Cardiac atrium fibroblast (primary cell): Measurements from ENCODE around the gene B3GAT2. TPM values are rescaled to one million over a fixed set of nuclear protein-coding genes. Genes with fewer than 3 reads are reported as not detected.

Source experiments
- total RNA-seq: library from RNA; depleted of rRNA; stranded (reverse); fragments of >200 nt; gene quantifications from 2 replicates; pipeline ENCODE4 v1.2.3, GENCODE V29; 2015

The B3GAT2 gene, protein sequence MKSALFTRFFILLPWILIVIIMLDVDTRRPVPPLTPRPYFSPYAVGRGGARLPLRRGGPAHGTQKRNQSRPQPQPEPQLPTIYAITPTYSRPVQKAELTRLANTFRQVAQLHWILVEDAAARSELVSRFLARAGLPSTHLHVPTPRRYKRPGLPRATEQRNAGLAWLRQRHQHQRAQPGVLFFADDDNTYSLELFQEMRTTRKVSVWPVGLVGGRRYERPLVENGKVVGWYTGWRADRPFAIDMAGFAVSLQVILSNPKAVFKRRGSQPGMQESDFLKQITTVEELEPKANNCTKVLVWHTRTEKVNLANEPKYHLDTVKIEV
- not detected in 2 replicates for total RNA-seq

GRCh38 chr6:70956451-70957283 is at the start of gene B3GAT2:
Gene B3GAT2, minus strand, starts transcription at chr6:70957060. Its CDS starts 631 bp downstream, at chr6:70956429.

